Measurements from ENCODE around the gene MINAR1. TPM values are rescaled to one million over a fixed set of nuclear protein-coding genes. Genes with fewer than 3 reads are reported as not detected.

Gene MINAR1
- total RNA-seq, 1 experiment from 2014 or later = 0.22 TPM

- Histone ChIP-seq H3K27ac (ENCODE audit: low read length) (no peak overlapping the region), H3K9me3 (ENCODE audit: low read length) (no peaks in the 10 kb centered on the region), H2AFZ (ENCODE audit: low read length) (no peak overlapping the region), H3K9me2 (replicated peaks; ENCODE audit: low read length) (no peaks in the 10 kb centered on the region), H3K79me2 (ENCODE audit: low read length) (no peaks in the 10 kb centered on the region), H3K27me3 (ENCODE audit: low read length) (no peaks in the 10 kb centered on the region), H3K4me1 (ENCODE audit: insufficient read depth, low read length) (no peaks in the 10 kb centered on the region), H3K4me3 (ENCODE audit: low read length) (no peak overlapping the region), H4K20me1 (ENCODE audit: low read length) (no peaks in the 10 kb centered on the region), H3K9ac (ENCODE audit: low read length) (no peak overlapping the region), H3K36me3 (ENCODE audit: low read depth, low read length) (no peaks in the 10 kb centered on the region), H3F3A (ENCODE audit: low read length, unreplicated experiment) (no peaks in the 10 kb centered on the region), H3K4me2 (ENCODE audit: low read length) (no peak overlapping the region)
- DNase-seq (no peak), ATAC-seq (no peak)
- ChIA-PET CTCF (no interaction called here), POLR2A (ENCODE audit: unreplicated experiment) (interaction anchor here (0.6 kb wide), 1 partner anchor 385 kb away, joined by 4 read pairs; no protein-coding TSS in a partner anchor)
- intact Hi-C loops (cut with micrococcal nuclease) = no loop called here
- no peak for TF ChIP-seq EZH2 (IDR thresholded peaks at IDR 0.05; ENCODE audit: low read length, unreplicated experiment)
- no peak for TF ChIP-seq CTCF (conservative IDR thresholded peaks at IDR 0.05; ENCODE audit: low read depth, low read length)
- TF ChIP-seq EZH2phosphoT487 (IDR thresholded peaks at IDR 0.05; ENCODE audit: borderline replicate concordance, low read length) = no peak
- BruUV-seq (replicated peaks) = no TSS peak
Measured at GRCh38 chr15:79467865-79468586, 35.9 kb downstream of the MINAR1 start.

GRCh38 chr15:79472446-79472845, 40.3 kb downstream of the MINAR1 start:
- intact Hi-C loops (cut with micrococcal nuclease) = no loop called here
- H3F3A ChIP-seq (ENCODE audit: low read length, unreplicated experiment) = no peaks in the 10 kb centered on the region
- no peaks in the 10 kb centered on the region for H3K9me2 ChIP-seq (replicated peaks; ENCODE audit: low read length)
- TF ChIP-seq CTCF (conservative IDR thresholded peaks at IDR 0.05; ENCODE audit: low read depth, low read length) (no peak), EZH2 (IDR thresholded peaks at IDR 0.05; ENCODE audit: low read length, unreplicated experiment) (no peak), EZH2phosphoT487 (IDR thresholded peaks at IDR 0.05; ENCODE audit: borderline replicate concordance, low read length) (no peak)
- no peaks in the 10 kb centered on the region for H3K4me1 ChIP-seq (ENCODE audit: insufficient read depth, low read length)
- no peak overlapping the region for H3K4me2 ChIP-seq (ENCODE audit: low read length)
- ChIA-PET POLR2A (ENCODE audit: unreplicated experiment) (no interaction called here), CTCF (no interaction called here)
- BruUV-seq (replicated peaks) = no TSS peak
- H3K9me3 ChIP-seq (ENCODE audit: low read length) = no peaks in the 10 kb centered on the region
- ATAC-seq (no peak), DNase-seq (no peak)
- no peaks in the 10 kb centered on the region for H3K27me3 ChIP-seq (ENCODE audit: low read length)
- H3K27ac ChIP-seq (ENCODE audit: low read length) = no peak overlapping the region
- no peaks in the 10 kb centered on the region for H3K36me3 ChIP-seq (ENCODE audit: low read depth, low read length)
- H3K79me2 ChIP-seq (ENCODE audit: low read length) = no peaks in the 10 kb centered on the region
- no peaks in the 10 kb centered on the region for H4K20me1 ChIP-seq (ENCODE audit: low read length)
- no peak overlapping the region for H3K4me3 ChIP-seq (ENCODE audit: low read length)
- no peak overlapping the region for H2AFZ ChIP-seq (ENCODE audit: low read length)
- H3K9ac ChIP-seq (ENCODE audit: low read length) = no peak overlapping the region

GRCh38 chr15:79474252-79474651, 42.1 kb downstream of the MINAR1 start:
- Histone ChIP-seq H3K4me2 (ENCODE audit: low read length) (no peak overlapping the region), H3K79me2 (ENCODE audit: low read length) (no peaks in the 10 kb centered on the region), H3K36me3 (ENCODE audit: low read depth, low read length) (no peaks in the 10 kb centered on the region), H3K4me1 (ENCODE audit: insufficient read depth, low read length) (no peaks in the 10 kb centered on the region), H3K27ac (ENCODE audit: low read length) (no peak overlapping the region), H3K27me3 (ENCODE audit: low read length) (no peaks in the 10 kb centered on the region), H3F3A (ENCODE audit: low read length, unreplicated experiment) (no peaks in the 10 kb centered on the region), H3K4me3 (ENCODE audit: low read length) (no peak overlapping the region), H3K9me3 (ENCODE audit: low read length) (no peaks in the 10 kb centered on the region), H3K9ac (ENCODE audit: low read length) (no peak overlapping the region), H2AFZ (ENCODE audit: low read length) (no peak overlapping the region), H4K20me1 (ENCODE audit: low read length) (no peaks in the 10 kb centered on the region), H3K9me2 (replicated peaks; ENCODE audit: low read length) (no peaks in the 10 kb centered on the region)
- no peak for TF ChIP-seq EZH2phosphoT487 (IDR thresholded peaks at IDR 0.05; ENCODE audit: borderline replicate concordance, low read length)
- TF ChIP-seq CTCF (conservative IDR thresholded peaks at IDR 0.05; ENCODE audit: low read depth, low read length) = no peak
- no peak for TF ChIP-seq EZH2 (IDR thresholded peaks at IDR 0.05; ENCODE audit: low read length, unreplicated experiment)
- DNase-seq (no peak), ATAC-seq (no peak)
- ChIA-PET CTCF (no interaction called here), POLR2A (ENCODE audit: unreplicated experiment) (no interaction called here)
- no TSS peak for BruUV-seq (replicated peaks)
- intact Hi-C loops (cut with micrococcal nuclease) = no loop called here

All from PC-3 (cell line).